Measurements from ENCODE around the gene ASH1L. TPM values are rescaled to one million over a fixed set of nuclear protein-coding genes. Genes with fewer than 3 reads are reported as not detected.

ASH1L gene
- total RNA-seq, 4 donors from 2014 or later, result 58.3 to 101 (median 73.8) TPM

- H3K9me3 ChIP-seq, result no peaks in the 10 kb centered on the region
- H3K36me3 ChIP-seq, result peaks cover 0 to 19% (median 0%) of the 10 kb centered on the region in 3 donors
- no peak for DNase-seq
- H3K27me3 ChIP-seq, result no peaks in the 10 kb centered on the region
- no peak overlapping the region for H3K4me3 ChIP-seq
- H3K4me1 ChIP-seq, result peaks cover 0 to 5% (median 0%) of the 10 kb centered on the region in 4 donors
- no peak overlapping the region for H3K27ac ChIP-seq
- TF ChIP-seq POLR2A (IDR thresholded peaks at IDR 0.05) (no peak), CTCF (IDR thresholded peaks at IDR 0.05) (no peak)
Observed at GRCh38 chr1:155553349-155553748, 9.3 kb downstream of the ASH1L start.

GRCh38 chr1:155548706-155549105, 13.9 kb downstream of the ASH1L start:
- no peaks in the 10 kb centered on the region for H3K27me3 ChIP-seq
- no peak for DNase-seq
- peaks cover 0 to 4% (median 0%) of the 10 kb centered on the region in 3 donors for H3K36me3 ChIP-seq
- no peaks in the 10 kb centered on the region for H3K9me3 ChIP-seq
- no peak for TF ChIP-seq POLR2A (IDR thresholded peaks at IDR 0.05)
- no peak for TF ChIP-seq CTCF (IDR thresholded peaks at IDR 0.05)
- H3K4me3 ChIP-seq, result no peak overlapping the region
- H3K4me1 ChIP-seq, result no peaks in the 10 kb centered on the region
- H3K27ac ChIP-seq, result no peak overlapping the region

GRCh38 chr1:155540000-155540874, 22.4 kb downstream of the ASH1L start:
- no peak for DNase-seq
- Histone ChIP-seq H3K27ac (no peak overlapping the region), H3K27me3 (no peaks in the 10 kb centered on the region), H3K4me1 (peaks cover 0 to 26% (median 0%) of the 10 kb centered on the region in 4 donors), H3K36me3 (no peaks in the 10 kb centered on the region), H3K9me3 (no peaks in the 10 kb centered on the region), H3K4me3 (no peak overlapping the region)
- no peak for TF ChIP-seq CTCF (IDR thresholded peaks at IDR 0.05)
- no peak for TF ChIP-seq POLR2A (IDR thresholded peaks at IDR 0.05)

GRCh38 chr1:155537193-155537592, 25.4 kb downstream of the ASH1L start:
- no peak for DNase-seq
- Histone ChIP-seq H3K9me3 (no peaks in the 10 kb centered on the region), H3K4me1 (peaks cover 0 to 28% (median 0%) of the 10 kb centered on the region in 4 donors), H3K27me3 (no peaks in the 10 kb centered on the region), H3K27ac (peak overlapping the region in 1 of 4 donors; percentile 38), H3K4me3 (no peak overlapping the region), H3K36me3 (no peaks in the 10 kb centered on the region)
- TF ChIP-seq CTCF (IDR thresholded peaks at IDR 0.05), result no peak
- TF ChIP-seq POLR2A (IDR thresholded peaks at IDR 0.05), result no peak

GRCh38 chr1:155531624-155532023, 31.0 kb downstream of the ASH1L start:
- Histone ChIP-seq H3K36me3 (no peaks in the 10 kb centered on the region), H3K9me3 (no peaks in the 10 kb centered on the region), H3K4me3 (no peak overlapping the region), H3K4me1 (peaks cover 0 to 15% (median 2%) of the 10 kb centered on the region in 4 donors), H3K27ac (no peak overlapping the region), H3K27me3 (no peaks in the 10 kb centered on the region)
- DNase-seq, result no peak
- no peak for TF ChIP-seq POLR2A (IDR thresholded peaks at IDR 0.05)
- TF ChIP-seq CTCF (IDR thresholded peaks at IDR 0.05), result no peak

Data from Peyer's patch (tissue), 4 donors.